GM23338 (cell line): ENCODE results near the gene AQP3. TPM values are rescaled to one million over a fixed set of nuclear protein-coding genes. Genes with fewer than 3 reads are reported as not detected.

Experiments used
- ATAC-seq: fragments of 200-7000 bp; cut with Tn5 transposase; 3 replicates; pipeline ENCODE4 v1.9.1; 2020
- DNase-seq: peaks from one replicate; pipeline ENCODE4 v3.0.0-alpha.2; 2015; ENCODE audit warnings: low spot score
- H2AFZ ChIP-seq: fragments of 200-600 bp; sonication (generic); 2 replicates; pipeline ENCODE4 v1.8.0; 2016; ENCODE audit warnings: antibody characterized with exemption, mild to moderate bottlenecking, moderate library complexity
- H3F3A ChIP-seq: fragments of 200-600 bp; sonication (generic); replicated peaks from 2 replicates; pipeline ENCODE4 v1.8.0; 2017; ENCODE audit warnings: antibody characterized with exemption, mixed run types, low read depth
- H3K27ac ChIP-seq: fragments of 200-600 bp; sonication (generic); 2 replicates; pipeline ENCODE4 v1.6.1; 2016; ENCODE audit warnings: low read depth
- H3K27me3 ChIP-seq: fragments of 200-600 bp; sonication (generic); 2 replicates; pipeline ENCODE4 v1.8.0; 2016; ENCODE audit warnings: mild to moderate bottlenecking, mixed run types, moderate library complexity; ENCODE audit not compliant: insufficient read depth
- H3K36me3 ChIP-seq: fragments of 200-600 bp; sonication (generic); 2 replicates; pipeline ENCODE4 v1.8.0; 2016; ENCODE audit warnings: mild to moderate bottlenecking; ENCODE audit not compliant: insufficient read depth
- H3K4me1 ChIP-seq: fragments of 200-600 bp; sonication (generic); 2 replicates; pipeline ENCODE4 v1.8.0; 2016; ENCODE audit warnings: mild to moderate bottlenecking, moderate library complexity; ENCODE audit not compliant: insufficient read depth
- H3K4me2 ChIP-seq: fragments of 200-600 bp; sonication (generic); 2 replicates; pipeline ENCODE4 v1.7.1; 2017; ENCODE audit warnings: mixed run types
- H3K4me3 ChIP-seq: fragments of 200-600 bp; sonication (generic); 2 replicates; pipeline ENCODE4 v1.6.1; 2016; ENCODE audit warnings: mixed run types
- H3K79me2 ChIP-seq: fragments of 200-600 bp; sonication (generic); replicated peaks from 2 replicates; pipeline ENCODE4 v1.8.0; 2017; ENCODE audit warnings: mild to moderate bottlenecking; ENCODE audit not compliant: insufficient read depth
- H3K9me2 ChIP-seq: fragments of 200-600 bp; sonication (generic); 2 replicates; pipeline ENCODE4 v1.8.0; 2017; ENCODE audit not compliant: insufficient read depth
- H4K20me1 ChIP-seq: fragments of 200-600 bp; sonication (generic); replicated peaks from 2 replicates; pipeline ENCODE4 v1.8.0; 2017; ENCODE audit warnings: mild to moderate bottlenecking; ENCODE audit not compliant: insufficient read depth
- H3K27ac Mint-ChIP-seq: 2 replicates; pipeline ENCODE4 v1.8.0; 2020; ENCODE audit warnings: inconsistent platforms, mild to moderate bottlenecking, moderate library complexity, mixed read lengths
- H3K27me3 Mint-ChIP-seq: 3 replicates; pipeline ENCODE4 v1.8.0; 2022; ENCODE audit warnings: low read depth, mild to moderate bottlenecking, moderate library complexity, mixed read lengths, inconsistent platforms; ENCODE audit not compliant: insufficient read depth, poor library complexity
- H3K36me3 Mint-ChIP-seq: 3 replicates; pipeline ENCODE4 v1.8.0; 2021; ENCODE audit warnings: low read depth, mild to moderate bottlenecking, inconsistent platforms, moderate library complexity, mixed read lengths
- H3K4me1 Mint-ChIP-seq: 3 replicates; pipeline ENCODE4 v1.8.0; 2020; ENCODE audit warnings: mild to moderate bottlenecking, inconsistent platforms, mixed read lengths
- H3K4me3 Mint-ChIP-seq: 3 replicates; pipeline ENCODE4 v1.8.0; 2021; ENCODE audit warnings: moderate library complexity, mild to moderate bottlenecking, inconsistent platforms, mixed read lengths
- H3K9me3 Mint-ChIP-seq: 3 replicates; pipeline ENCODE4 v1.8.0; 2020; ENCODE audit warnings: moderate library complexity, mild to moderate bottlenecking, inconsistent platforms, mixed read lengths
- CREB1 ChIP-seq: fragments of 250-450 bp; sonication (Bioruptor Pico); IDR thresholded peaks from 2 replicates; pipeline ENCODE4 v1.5.0; 2020; ENCODE audit warnings: low read depth, mild to moderate bottlenecking, moderate library complexity
- EZH2 ChIP-seq: fragments of 200-600 bp; sonication (generic); IDR thresholded peaks from one replicate; pipeline ENCODE4 v1.8.0; 2017; ENCODE audit warnings: antibody characterized with exemption, mild to moderate bottlenecking, low read depth; ENCODE audit not compliant: unreplicated experiment
- EZH2phosphoT487 ChIP-seq: fragments of 200-600 bp; sonication (generic); IDR thresholded peaks from one replicate; pipeline ENCODE4 v1.8.1; 2018; ENCODE audit warnings: antibody characterized with exemption; ENCODE audit not compliant: unreplicated experiment
- NANOG ChIP-seq: IDR thresholded peaks from 2 replicates; pipeline ENCODE4 v1.6.1; 2016; ENCODE audit warnings: antibody characterized with exemption, borderline replicate concordance
- POLR2AphosphoS5 ChIP-seq: IDR thresholded peaks from 2 replicates; pipeline ENCODE4 v1.6.1; 2016; ENCODE audit warnings: antibody characterized with exemption, low read depth
- STAT1 ChIP-seq: IDR thresholded peaks from one replicate; pipeline ENCODE4 v1.6.1; 2016; ENCODE audit warnings: antibody characterized with exemption; ENCODE audit not compliant: unreplicated experiment
- ZNF114 ChIP-seq: fragments of 250-450 bp; sonication (Bioruptor Pico); IDR thresholded peaks from 2 replicates; pipeline ENCODE4 v1.5.0; 2020; ENCODE audit warnings: mild to moderate bottlenecking, moderate library complexity
- ZNF331 ChIP-seq: fragments of 250-450 bp; sonication (Bioruptor Pico); IDR thresholded peaks from 2 replicates; pipeline ENCODE4 v1.5.0; 2020; ENCODE audit warnings: low read depth, mild to moderate bottlenecking, moderate library complexity
- polyA plus RNA-seq: library from polyadenylated mRNA; unstranded; fragments of >200 nt; fragmentation: Nextera tagmentation; extraction: Ambion mirVana; gene quantifications from 2 replicates; pipeline ENCODE4 v1.2.1, GENCODE V29; 2016
- total RNA-seq: library from RNA; depleted of rRNA; stranded (reverse); fragments of >200 nt; shearing (Covaris generic); gene quantifications from 2 replicates; pipeline ENCODE4 v1.2.3, GENCODE V29; 2014
- TF ChIP-seq, protein P1 (sequence below): fragments of 250-450 bp; sonication (Bioruptor Pico); IDR thresholded peaks from 2 replicates; pipeline ENCODE4 v1.5.0; 2020; ENCODE audit warnings: mild to moderate bottlenecking, moderate library complexity
- TF ChIP-seq, protein P2 (sequence below), 2 experiments: fragments of 200-600 bp in 1 of 2; sonication (generic) in 1 of 2; conservative IDR thresholded peaks; 2 replicates each; pipeline versions ENCODE4 v1.5.1 to v1.6.1; 2016 to 2017; ENCODE audit warnings: antibody characterized with exemption in 2 of 2, low read depth in 2 of 2, mild to moderate bottlenecking in 2 of 2, moderate library complexity in 1 of 2
- TF ChIP-seq, protein P3 (sequence below): IDR thresholded peaks from 2 replicates; pipeline ENCODE4 v1.6.1; 2016; ENCODE audit warnings: antibody characterized with exemption

The AQP3 gene
- total and polyA plus RNA-seq, 2 experiments from 2014 or later, result 1.4 to 3.5 TPM

- no peaks in the 10 kb centered on the region for H3K79me2 ChIP-seq
- H3F3A ChIP-seq, result no peaks in the 10 kb centered on the region
- H3K4me1 ChIP-seq, result peaks cover 3% of the 10 kb centered on the region; the same call in 1 of the 2 replicates
- no peak overlapping the region for H2AFZ ChIP-seq
- H3K27me3 ChIP-seq, result no peaks in the 10 kb centered on the region
- no peaks in the 10 kb centered on the region for H4K20me1 ChIP-seq
- H3K9me3 Mint-ChIP-seq, result no peaks in the 10 kb centered on the region
- no peak overlapping the region for H3K4me2 ChIP-seq
- H3K4me1 Mint-ChIP-seq, result peaks cover 19% of the 10 kb centered on the region
- no peak for ATAC-seq
- H3K27ac Mint-ChIP-seq, result no peak overlapping the region
- H3K27me3 Mint-ChIP-seq, result peaks cover 16% of the 10 kb centered on the region
- DNase-seq, result no peak
- H3K4me3 Mint-ChIP-seq, result no peak overlapping the region
- no peaks in the 10 kb centered on the region for H3K36me3 ChIP-seq
- no peaks in the 10 kb centered on the region for H3K36me3 Mint-ChIP-seq
- TF ChIP-seq ZNF331, result no peak
- no peak for TF ChIP-seq ZNF114 (CRISPR knock-in tag)
- TF ChIP-seq POLR2AphosphoS5, result no peak
- no peak for TF ChIP-seq STAT1
- no peak for TF ChIP-seq CREB1 (CRISPR knock-in tag)
- TF ChIP-seq, protein P1, sequence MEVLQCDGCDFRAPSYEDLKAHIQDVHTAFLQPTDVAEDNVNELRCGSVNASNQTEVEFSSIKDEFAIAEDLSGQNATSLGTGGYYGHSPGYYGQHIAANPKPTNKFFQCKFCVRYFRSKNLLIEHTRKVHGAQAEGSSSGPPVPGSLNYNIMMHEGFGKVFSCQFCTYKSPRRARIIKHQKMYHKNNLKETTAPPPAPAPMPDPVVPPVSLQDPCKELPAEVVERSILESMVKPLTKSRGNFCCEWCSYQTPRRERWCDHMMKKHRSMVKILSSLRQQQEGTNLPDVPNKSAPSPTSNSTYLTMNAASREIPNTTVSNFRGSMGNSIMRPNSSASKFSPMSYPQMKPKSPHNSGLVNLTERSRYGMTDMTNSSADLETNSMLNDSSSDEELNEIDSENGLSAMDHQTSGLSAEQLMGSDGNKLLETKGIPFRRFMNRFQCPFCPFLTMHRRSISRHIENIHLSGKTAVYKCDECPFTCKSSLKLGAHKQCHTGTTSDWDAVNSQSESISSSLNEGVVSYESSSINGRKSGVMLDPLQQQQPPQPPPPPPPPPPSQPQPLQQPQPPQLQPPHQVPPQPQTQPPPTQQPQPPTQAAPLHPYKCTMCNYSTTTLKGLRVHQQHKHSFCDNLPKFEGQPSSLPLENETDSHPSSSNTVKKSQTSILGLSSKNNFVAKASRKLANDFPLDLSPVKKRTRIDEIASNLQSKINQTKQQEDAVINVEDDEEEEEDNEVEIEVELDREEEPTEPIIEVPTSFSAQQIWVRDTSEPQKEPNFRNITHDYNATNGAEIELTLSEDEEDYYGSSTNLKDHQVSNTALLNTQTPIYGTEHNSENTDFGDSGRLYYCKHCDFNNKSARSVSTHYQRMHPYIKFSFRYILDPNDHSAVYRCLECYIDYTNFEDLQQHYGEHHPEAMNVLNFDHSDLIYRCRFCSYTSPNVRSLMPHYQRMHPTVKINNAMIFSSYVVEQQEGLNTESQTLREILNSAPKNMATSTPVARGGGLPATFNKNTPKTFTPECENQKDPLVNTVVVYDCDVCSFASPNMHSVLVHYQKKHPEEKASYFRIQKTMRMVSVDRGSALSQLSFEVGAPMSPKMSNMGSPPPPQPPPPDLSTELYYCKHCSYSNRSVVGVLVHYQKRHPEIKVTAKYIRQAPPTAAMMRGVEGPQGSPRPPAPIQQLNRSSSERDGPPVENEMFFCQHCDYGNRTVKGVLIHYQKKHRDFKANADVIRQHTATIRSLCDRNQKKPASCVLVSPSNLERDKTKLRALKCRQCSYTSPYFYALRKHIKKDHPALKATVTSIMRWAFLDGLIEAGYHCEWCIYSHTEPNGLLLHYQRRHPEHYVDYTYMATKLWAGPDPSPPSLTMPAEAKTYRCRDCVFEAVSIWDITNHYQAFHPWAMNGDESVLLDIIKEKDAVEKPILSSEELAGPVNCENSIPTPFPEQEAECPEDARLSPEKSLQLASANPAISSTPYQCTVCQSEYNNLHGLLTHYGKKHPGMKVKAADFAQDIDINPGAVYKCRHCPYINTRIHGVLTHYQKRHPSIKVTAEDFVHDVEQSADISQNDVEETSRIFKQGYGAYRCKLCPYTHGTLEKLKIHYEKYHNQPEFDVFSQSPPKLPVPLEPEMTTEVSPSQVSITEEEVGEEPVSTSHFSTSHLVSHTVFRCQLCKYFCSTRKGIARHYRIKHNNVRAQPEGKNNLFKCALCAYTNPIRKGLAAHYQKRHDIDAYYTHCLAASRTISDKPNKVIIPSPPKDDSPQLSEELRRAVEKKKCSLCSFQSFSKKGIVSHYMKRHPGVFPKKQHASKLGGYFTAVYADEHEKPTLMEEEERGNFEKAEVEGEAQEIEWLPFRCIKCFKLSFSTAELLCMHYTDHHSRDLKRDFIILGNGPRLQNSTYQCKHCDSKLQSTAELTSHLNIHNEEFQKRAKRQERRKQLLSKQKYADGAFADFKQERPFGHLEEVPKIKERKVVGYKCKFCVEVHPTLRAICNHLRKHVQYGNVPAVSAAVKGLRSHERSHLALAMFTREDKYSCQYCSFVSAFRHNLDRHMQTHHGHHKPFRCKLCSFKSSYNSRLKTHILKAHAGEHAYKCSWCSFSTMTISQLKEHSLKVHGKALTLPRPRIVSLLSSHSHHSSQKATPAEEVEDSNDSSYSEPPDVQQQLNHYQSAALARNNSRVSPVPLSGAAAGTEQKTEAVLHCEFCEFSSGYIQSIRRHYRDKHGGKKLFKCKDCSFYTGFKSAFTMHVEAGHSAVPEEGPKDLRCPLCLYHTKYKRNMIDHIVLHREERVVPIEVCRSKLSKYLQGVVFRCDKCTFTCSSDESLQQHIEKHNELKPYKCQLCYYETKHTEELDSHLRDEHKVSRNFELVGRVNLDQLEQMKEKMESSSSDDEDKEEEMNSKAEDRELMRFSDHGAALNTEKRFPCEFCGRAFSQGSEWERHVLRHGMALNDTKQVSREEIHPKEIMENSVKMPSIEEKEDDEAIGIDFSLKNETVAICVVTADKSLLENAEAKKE, result no peak
- TF ChIP-seq, protein P2, sequence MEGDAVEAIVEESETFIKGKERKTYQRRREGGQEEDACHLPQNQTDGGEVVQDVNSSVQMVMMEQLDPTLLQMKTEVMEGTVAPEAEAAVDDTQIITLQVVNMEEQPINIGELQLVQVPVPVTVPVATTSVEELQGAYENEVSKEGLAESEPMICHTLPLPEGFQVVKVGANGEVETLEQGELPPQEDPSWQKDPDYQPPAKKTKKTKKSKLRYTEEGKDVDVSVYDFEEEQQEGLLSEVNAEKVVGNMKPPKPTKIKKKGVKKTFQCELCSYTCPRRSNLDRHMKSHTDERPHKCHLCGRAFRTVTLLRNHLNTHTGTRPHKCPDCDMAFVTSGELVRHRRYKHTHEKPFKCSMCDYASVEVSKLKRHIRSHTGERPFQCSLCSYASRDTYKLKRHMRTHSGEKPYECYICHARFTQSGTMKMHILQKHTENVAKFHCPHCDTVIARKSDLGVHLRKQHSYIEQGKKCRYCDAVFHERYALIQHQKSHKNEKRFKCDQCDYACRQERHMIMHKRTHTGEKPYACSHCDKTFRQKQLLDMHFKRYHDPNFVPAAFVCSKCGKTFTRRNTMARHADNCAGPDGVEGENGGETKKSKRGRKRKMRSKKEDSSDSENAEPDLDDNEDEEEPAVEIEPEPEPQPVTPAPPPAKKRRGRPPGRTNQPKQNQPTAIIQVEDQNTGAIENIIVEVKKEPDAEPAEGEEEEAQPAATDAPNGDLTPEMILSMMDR (conservative IDR thresholded peaks at IDR 0.05; ENCODE audit: low read depth in 2 of 2), result no peak
- TF ChIP-seq EZH2, result no peak
- no peak for TF ChIP-seq EZH2phosphoT487
- TF ChIP-seq, protein P3, sequence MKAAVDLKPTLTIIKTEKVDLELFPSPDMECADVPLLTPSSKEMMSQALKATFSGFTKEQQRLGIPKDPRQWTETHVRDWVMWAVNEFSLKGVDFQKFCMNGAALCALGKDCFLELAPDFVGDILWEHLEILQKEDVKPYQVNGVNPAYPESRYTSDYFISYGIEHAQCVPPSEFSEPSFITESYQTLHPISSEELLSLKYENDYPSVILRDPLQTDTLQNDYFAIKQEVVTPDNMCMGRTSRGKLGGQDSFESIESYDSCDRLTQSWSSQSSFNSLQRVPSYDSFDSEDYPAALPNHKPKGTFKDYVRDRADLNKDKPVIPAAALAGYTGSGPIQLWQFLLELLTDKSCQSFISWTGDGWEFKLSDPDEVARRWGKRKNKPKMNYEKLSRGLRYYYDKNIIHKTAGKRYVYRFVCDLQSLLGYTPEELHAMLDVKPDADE, result no peak
- no peak for TF ChIP-seq NANOG
- H3K27ac ChIP-seq, result no peak overlapping the region
- no peaks in the 10 kb centered on the region for H3K9me2 ChIP-seq
- H3K4me3 ChIP-seq, result no peak overlapping the region
Observed at GRCh38 chr9:33439731-33440130, 7.7 kb downstream of the AQP3 start.
